Glomerular visceral epithelial cell (primary cell): ENCODE measurements around the gene CLDN11.

Experiments
- DNase-seq: peaks from one replicate; pipeline ENCODE4 v3.0.0-alpha.2; 2016; ENCODE audit errors: extremely low spot score

Gene CLDN11

DNA sequence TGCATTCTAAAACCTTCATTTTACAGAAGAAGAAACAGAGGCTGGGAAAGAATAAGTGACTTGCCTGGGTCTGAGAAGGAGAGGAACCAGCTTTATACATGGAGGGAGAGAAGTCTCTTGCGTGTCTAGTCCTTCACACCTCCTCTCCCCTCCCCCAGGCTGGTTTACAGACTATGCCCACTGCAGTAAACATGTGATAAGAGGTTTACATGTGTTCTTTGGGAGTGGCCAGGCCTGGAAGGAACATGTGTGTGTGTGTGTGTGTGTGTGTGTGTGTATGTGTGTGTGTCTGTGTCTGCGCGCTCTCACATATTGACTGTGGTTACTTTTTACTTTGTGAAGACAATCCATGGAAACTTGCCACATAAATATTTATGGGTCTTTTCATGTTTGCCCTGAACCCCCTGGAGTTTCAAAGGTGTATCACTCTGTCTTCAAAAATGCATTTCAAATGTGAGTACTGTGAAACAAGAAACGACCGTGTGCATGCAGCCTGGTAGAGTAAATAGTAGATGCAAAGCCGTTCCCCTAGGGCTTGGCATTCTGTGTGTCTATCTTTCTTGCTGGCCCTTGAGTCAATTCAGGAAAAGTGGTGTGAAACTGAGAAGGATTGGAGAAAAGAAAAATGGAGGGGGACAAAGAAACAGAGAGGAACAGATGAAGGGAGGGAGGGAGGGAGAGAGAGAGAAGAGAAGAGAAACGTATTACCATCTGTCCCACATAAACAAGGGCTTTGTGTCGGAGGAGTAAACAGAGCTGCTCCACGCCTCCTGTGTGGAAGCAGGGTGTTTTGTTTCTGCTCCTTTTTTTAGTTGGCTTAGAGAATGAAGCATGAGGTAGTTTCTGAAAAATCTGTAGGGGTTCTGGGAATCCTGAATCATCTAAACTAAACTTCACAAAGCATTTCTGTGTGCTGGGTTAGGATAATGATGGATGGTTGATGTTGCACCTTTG lies 51.7 kb downstream of the CLDN11 start:
- DNase-seq, result no peak

- no peak for DNase-seq
Observed at GRCh38 chr3:170471149-170471548, 52.5 kb downstream of the CLDN11 start.

- no peak for DNase-seq
Observed at GRCh38 chr3:170473358-170473757, 54.7 kb downstream of the CLDN11 start.

DNA sequence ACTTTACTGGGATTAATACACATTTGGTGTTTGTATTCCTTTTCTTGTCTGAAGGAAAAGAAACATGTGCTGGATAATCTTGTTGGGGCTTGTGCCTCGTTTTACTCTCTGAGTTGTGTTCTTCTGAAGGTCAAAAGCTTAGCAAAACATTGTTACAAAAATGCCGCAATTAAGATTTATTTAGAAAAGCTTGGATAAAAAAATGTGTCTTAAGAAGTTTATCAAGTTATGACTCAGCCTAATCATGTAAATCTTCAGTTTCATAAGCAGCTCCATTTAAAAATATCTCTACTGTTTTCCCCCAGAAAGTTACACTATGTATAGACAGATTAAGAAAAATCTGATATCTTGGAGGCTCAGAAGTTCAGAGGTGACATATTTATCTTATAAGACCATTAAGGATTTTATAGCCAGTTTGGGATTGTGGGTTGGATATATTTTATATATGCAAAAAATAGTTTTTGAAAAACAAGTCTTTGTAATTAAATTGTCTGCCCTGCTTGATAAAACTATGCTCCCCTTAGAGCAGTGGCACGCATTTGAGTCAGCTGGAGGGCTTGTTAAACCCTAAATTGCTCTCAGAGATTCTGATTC lies 56.5 kb downstream of the CLDN11 start:
- no peak for DNase-seq

DNA sequence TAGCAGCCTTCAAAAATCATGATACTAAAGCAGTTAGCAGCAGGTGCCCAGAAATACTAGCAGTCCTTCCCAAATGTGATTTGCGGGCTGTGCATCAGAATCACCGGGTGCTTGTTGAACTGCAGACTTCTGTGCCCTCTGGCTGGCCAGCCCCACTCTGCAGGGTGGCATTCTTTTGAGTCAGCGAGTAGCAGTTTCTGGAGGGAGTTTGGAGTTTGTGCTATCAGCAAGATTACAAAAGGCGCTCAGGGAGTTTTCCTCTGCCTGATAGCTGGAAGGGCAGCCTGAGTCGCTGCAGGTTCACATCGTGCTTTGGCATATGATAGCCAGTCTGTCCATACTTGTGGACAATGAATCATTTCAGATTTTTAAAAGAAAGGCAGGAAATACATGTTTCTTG lies 57.6 kb downstream of the CLDN11 start:
- no peak for DNase-seq

DNA sequence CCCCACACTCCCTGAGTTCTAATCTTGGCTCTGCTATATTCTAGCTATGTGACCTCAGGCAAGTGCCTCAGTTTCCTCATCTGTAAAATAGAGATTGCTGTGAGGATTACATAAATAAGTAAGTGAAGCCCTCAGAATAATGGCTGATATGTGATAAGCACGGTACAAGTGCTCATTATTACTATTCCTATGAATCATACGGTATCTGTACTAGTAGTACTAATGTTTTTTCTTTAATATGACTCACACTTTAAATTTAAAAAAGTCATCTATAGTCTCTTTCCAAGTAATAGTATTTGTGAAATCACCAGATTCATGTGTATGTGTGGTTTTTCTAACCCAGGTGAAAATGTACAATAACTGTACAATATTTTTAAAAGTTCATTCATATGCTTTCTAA lies 58.7 kb downstream of the CLDN11 start:
- no peak for DNase-seq

- DNase-seq, result no peak
Observed at GRCh38 chr3:170480111-170480510, 61.4 kb downstream of the CLDN11 start.

DNA sequence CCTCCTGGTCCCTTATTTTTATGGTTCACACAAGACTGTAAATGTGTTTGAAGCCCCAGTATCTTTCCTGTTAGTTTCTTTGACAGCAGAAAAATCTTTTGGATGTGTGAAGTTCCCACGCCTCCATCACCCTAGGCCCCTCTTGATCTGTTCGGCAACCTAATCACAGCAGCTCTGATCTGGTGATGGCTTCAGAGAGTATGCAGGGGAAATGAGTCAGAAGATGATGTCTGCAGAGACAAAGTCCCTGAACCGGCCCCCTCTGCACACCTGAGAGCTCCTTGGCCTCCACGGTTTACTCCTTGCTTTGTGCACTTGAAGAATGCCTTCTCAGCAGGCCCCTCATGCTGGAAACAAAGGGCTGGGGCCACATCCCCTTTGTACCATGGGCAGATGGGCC lies 63.5 kb downstream of the CLDN11 start:
- no peak for DNase-seq

GRCh38 chr3:170483485-170484262 lies 65.0 kb downstream of the CLDN11 start:
- no peak for DNase-seq
